Measurements from ENCODE around the gene TBC1D5. TPM values are rescaled to one million over a fixed set of nuclear protein-coding genes. Genes with fewer than 3 reads are reported as not detected.

The TBC1D5 gene
- total RNA-seq, 1 experiment from 2014 or later = 33.9 TPM

DNA sequence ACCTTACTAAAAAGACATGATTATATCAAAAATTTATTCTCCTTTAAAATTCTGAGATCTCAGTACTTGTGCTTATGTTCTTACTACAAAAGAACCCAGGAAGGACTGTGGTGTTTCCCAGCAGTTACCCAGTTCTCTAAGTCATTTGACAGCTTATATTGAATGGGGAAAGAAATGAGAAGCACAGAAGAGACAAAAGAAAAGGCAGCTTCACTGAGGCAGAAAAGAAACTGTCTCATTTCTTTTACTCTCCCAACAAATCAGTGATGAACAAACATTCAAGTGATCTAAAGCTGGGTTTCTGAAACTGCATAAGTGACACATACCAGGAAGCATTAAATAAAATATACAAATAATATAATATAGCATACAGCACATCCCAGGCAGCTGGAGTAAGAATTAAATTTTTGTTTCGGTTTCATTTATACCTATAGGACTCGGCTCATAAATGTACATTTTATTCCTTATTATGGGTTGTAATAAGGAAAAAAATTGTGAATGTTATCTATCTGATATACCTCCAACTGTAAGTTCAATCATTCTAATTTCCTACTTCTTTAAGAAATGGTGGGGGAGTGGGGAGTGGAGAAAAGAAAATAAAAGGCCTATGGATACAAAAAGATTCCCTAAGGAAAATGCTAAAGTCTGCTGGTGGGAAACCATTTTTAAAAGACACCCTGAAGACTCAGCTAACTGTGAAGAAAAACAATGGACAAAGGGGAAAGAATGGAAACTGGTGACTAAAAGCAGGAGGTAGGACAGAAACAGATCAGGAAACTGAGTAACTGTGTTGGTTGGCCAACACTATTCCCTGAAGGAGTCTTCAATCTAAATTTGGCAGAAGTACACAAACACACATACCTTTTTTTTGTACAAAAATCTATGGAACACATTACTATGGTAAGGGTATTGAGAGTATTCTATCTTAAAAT is 156.8 kb downstream of the TBC1D5 start:
- H3K36me3 ChIP-seq (ENCODE audit: control insufficient read depth in 1 of 2, insufficient read depth in 2 of 2, low read length in 2 of 2) = no peaks in the 10 kb centered on the region
- no peaks in the 10 kb centered on the region for H3K27me3 ChIP-seq (ENCODE audit: insufficient read depth, low read length)
- H3K9me3 ChIP-seq (ENCODE audit: control insufficient read depth in 1 of 2, insufficient read depth in 1 of 2, low read depth in 1 of 2, low read length in 2 of 2) = peaks cover 0 to 4% of the 10 kb centered on the region in 2 experiments; a peak in 2 of 4 replicates
- ATAC-seq (no peak), DNase-seq (ENCODE audit: low read depth, low spot score) (no peak)
- H3K79me2 ChIP-seq (ENCODE audit: insufficient read depth, low read length) = no peaks in the 10 kb centered on the region
- TF ChIP-seq SRF (IDR thresholded peaks at IDR 0.05; ENCODE audit: low read depth) = no peak
- TF ChIP-seq, protein P1, sequence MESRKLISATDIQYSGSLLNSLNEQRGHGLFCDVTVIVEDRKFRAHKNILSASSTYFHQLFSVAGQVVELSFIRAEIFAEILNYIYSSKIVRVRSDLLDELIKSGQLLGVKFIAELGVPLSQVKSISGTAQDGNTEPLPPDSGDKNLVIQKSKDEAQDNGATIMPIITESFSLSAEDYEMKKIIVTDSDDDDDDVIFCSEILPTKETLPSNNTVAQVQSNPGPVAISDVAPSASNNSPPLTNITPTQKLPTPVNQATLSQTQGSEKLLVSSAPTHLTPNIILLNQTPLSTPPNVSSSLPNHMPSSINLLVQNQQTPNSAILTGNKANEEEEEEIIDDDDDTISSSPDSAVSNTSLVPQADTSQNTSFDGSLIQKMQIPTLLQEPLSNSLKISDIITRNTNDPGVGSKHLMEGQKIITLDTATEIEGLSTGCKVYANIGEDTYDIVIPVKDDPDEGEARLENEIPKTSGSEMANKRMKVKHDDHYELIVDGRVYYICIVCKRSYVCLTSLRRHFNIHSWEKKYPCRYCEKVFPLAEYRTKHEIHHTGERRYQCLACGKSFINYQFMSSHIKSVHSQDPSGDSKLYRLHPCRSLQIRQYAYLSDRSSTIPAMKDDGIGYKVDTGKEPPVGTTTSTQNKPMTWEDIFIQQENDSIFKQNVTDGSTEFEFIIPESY (IDR thresholded peaks at IDR 0.05; ENCODE audit: extremely low read depth, insufficient replicate concordance, low read length) = no peak
- TF ChIP-seq FOSL1 (IDR thresholded peaks at IDR 0.05; ENCODE audit: low read depth) = no peak
- no peak overlapping the region for H3K27ac ChIP-seq (ENCODE audit: low read depth, low read length)
- intact Hi-C loops (cut with micrococcal nuclease) = no loop called here
- BruUV-seq (replicated peaks) = no TSS peak
- H3K9ac ChIP-seq (ENCODE audit: low read length) = no peak overlapping the region
- no peaks in the 10 kb centered on the region for H3K4me1 ChIP-seq (ENCODE audit: control insufficient read depth in 1 of 2, insufficient read depth in 2 of 2, low read length in 2 of 2)
- RAD21 ChIA-PET (ENCODE audit: low non-redundant PET in 1 of 2, low total read pairs in 2 of 2, uncharacterized antibody in 2 of 2, unreplicated experiment in 2 of 2) = no interaction called here
- no peaks in the 10 kb centered on the region for H4K20me1 ChIP-seq (ENCODE audit: insufficient read depth)
- no peak overlapping the region for H3K4me3 ChIP-seq (replicated peaks in 1 of 2; ENCODE audit: low read depth in 1 of 2, low read length in 2 of 2)
- H3K9me2 ChIP-seq (ENCODE audit: insufficient read depth) = no peaks in the 10 kb centered on the region
- CTCF ChIA-PET = no interaction called here
- POLR2A ChIA-PET = no interaction called here
- no peak overlapping the region for H3K4me2 ChIP-seq (ENCODE audit: low read length)
- no peak overlapping the region for H2AFZ ChIP-seq (ENCODE audit: low read depth, low read length, poor library complexity, severe bottlenecking)

DNA sequence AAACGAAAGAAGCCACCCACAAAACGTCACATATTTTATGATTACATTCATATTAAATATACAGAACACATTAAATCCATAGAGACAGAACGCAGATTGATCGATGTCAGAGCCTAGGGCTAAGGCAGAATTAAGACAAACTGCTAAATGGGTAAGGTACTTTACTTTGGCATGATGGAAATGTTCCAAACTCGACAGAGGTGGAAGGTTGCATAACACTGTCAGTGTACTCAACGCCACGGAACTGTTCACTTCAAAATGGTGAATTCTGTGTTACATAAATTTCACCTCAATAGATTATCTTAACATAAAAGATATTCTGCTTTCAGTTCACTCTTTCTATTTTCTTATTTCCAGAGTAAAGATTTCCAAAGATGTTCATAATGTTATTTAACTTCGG is 158.4 kb downstream of the TBC1D5 start:
- no peaks in the 10 kb centered on the region for H3K36me3 ChIP-seq (ENCODE audit: control insufficient read depth in 1 of 2, insufficient read depth in 2 of 2, low read length in 2 of 2)
- ChIA-PET RAD21 (ENCODE audit: low non-redundant PET in 1 of 2, low total read pairs in 2 of 2, uncharacterized antibody in 2 of 2, unreplicated experiment in 2 of 2) (no interaction called here), CTCF (no interaction called here), POLR2A (no interaction called here)
- DNase-seq (ENCODE audit: low read depth, low spot score) (no peak), ATAC-seq (no peak)
- 0 out of 2 replicates have a peak, but pooled peaks cover 3% of the 10 kb centered on the region for H3K79me2 ChIP-seq (ENCODE audit: insufficient read depth, low read length)
- no peak overlapping the region for H3K9ac ChIP-seq (ENCODE audit: low read length)
- H3K27ac ChIP-seq (ENCODE audit: low read depth, low read length) = no peak overlapping the region
- no peak overlapping the region for H3K4me3 ChIP-seq (replicated peaks in 1 of 2; ENCODE audit: low read depth in 1 of 2, low read length in 2 of 2)
- intact Hi-C loops (cut with micrococcal nuclease) = no loop called here
- H3K9me2 ChIP-seq (ENCODE audit: insufficient read depth) = no peaks in the 10 kb centered on the region
- no TSS peak for BruUV-seq (replicated peaks)
- no peaks in the 10 kb centered on the region for H3K9me3 ChIP-seq (ENCODE audit: control insufficient read depth in 1 of 2, insufficient read depth in 1 of 2, low read depth in 1 of 2, low read length in 2 of 2)
- no peak overlapping the region for H2AFZ ChIP-seq (ENCODE audit: low read depth, low read length, poor library complexity, severe bottlenecking)
- no peaks in the 10 kb centered on the region for H3K27me3 ChIP-seq (ENCODE audit: insufficient read depth, low read length)
- H4K20me1 ChIP-seq (ENCODE audit: insufficient read depth) = no peaks in the 10 kb centered on the region
- H3K4me1 ChIP-seq (ENCODE audit: control insufficient read depth in 1 of 2, insufficient read depth in 2 of 2, low read length in 2 of 2) = no peaks in the 10 kb centered on the region
- H3K4me2 ChIP-seq (ENCODE audit: low read length) = no peak overlapping the region
- no peak for TF ChIP-seq SIN3A (IDR thresholded peaks at IDR 0.05; ENCODE audit: low read depth)
- TF ChIP-seq SRF (IDR thresholded peaks at IDR 0.05; ENCODE audit: low read depth) = no peak
- TF ChIP-seq ELF1 (IDR thresholded peaks at IDR 0.05; ENCODE audit: borderline replicate concordance, low read depth) = no peak
- TF ChIP-seq FOSL1 (IDR thresholded peaks at IDR 0.05; ENCODE audit: low read depth) = no peak
- TF ChIP-seq EGR1 (IDR thresholded peaks at IDR 0.05; ENCODE audit: low read depth) = no peak
- TF ChIP-seq, protein P2, sequence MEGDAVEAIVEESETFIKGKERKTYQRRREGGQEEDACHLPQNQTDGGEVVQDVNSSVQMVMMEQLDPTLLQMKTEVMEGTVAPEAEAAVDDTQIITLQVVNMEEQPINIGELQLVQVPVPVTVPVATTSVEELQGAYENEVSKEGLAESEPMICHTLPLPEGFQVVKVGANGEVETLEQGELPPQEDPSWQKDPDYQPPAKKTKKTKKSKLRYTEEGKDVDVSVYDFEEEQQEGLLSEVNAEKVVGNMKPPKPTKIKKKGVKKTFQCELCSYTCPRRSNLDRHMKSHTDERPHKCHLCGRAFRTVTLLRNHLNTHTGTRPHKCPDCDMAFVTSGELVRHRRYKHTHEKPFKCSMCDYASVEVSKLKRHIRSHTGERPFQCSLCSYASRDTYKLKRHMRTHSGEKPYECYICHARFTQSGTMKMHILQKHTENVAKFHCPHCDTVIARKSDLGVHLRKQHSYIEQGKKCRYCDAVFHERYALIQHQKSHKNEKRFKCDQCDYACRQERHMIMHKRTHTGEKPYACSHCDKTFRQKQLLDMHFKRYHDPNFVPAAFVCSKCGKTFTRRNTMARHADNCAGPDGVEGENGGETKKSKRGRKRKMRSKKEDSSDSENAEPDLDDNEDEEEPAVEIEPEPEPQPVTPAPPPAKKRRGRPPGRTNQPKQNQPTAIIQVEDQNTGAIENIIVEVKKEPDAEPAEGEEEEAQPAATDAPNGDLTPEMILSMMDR (IDR thresholded peaks at IDR 0.05 in 2 of 3, conservative IDR thresholded peaks at IDR 0.05 in 1 of 3; ENCODE audit: borderline replicate concordance in 1 of 3, insufficient read depth in 1 of 3, low read depth in 2 of 3, low read length in 2 of 3) = no peak
- TF ChIP-seq, protein P3, sequence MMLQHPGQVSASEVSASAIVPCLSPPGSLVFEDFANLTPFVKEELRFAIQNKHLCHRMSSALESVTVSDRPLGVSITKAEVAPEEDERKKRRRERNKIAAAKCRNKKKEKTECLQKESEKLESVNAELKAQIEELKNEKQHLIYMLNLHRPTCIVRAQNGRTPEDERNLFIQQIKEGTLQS (IDR thresholded peaks at IDR 0.05) = no peak
- TF ChIP-seq CBX3 (IDR thresholded peaks at IDR 0.05; ENCODE audit: low read depth) = no peak
- TF ChIP-seq RAD21 (IDR thresholded peaks at IDR 0.05; ENCODE audit: low read depth) = no peak
- no peak for TF ChIP-seq YY1 (IDR thresholded peaks at IDR 0.05; ENCODE audit: extremely low read depth, insufficient replicate concordance, low read depth, low read length)
- no peak for TF ChIP-seq ZNF274 (IDR thresholded peaks at IDR 0.05; ENCODE audit: low read depth, low read length)
- TF ChIP-seq, protein P4, sequence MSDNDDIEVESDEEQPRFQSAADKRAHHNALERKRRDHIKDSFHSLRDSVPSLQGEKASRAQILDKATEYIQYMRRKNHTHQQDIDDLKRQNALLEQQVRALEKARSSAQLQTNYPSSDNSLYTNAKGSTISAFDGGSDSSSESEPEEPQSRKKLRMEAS (IDR thresholded peaks at IDR 0.05) = no peak
- no peak for TF ChIP-seq POLR2A (IDR thresholded peaks at IDR 0.05; ENCODE audit: borderline replicate concordance, extremely low read depth, insufficient read depth, insufficient read length)

Data from HCT116 (cell line).